IPS DF 6.9 (cell line): ENCODE results near the gene FOXM1.
A peak's percentile ranks its signal among the peaks of the same experiment; 100 is the strongest.

ENCODE experiments used
- DNase-seq: peaks from one replicate; pipeline ENCODE4 v3.0.0-alpha.2; 2013; ENCODE audit warnings: low read depth, low spot score
- H3K27ac ChIP-seq: one replicate; pipeline ENCODE4 v1.5.1; 2013; ENCODE audit warnings: low read length, control low read depth
- H3K27me3 ChIP-seq: 2 replicates; pipeline ENCODE4 v1.6.1; 2013; ENCODE audit warnings: mild to moderate bottlenecking, low read length; ENCODE audit not compliant: control insufficient read depth, insufficient read depth
- H3K36me3 ChIP-seq: 2 replicates; pipeline ENCODE4 v1.6.1; 2013; ENCODE audit warnings: low read length; ENCODE audit not compliant: control insufficient read depth, insufficient read depth
- H3K4me1 ChIP-seq: 2 replicates; pipeline ENCODE4 v1.6.1; 2013; ENCODE audit warnings: low read length; ENCODE audit not compliant: control insufficient read depth, insufficient read depth
- H3K4me3 ChIP-seq: 2 replicates; pipeline ENCODE4 v1.5.1; 2013; ENCODE audit warnings: mild to moderate bottlenecking, low read length
- H3K9me3 ChIP-seq: 2 replicates; pipeline ENCODE4 v1.6.1; 2013; ENCODE audit warnings: low read length, inconsistent platforms; ENCODE audit not compliant: control insufficient read depth, insufficient read depth
- WGBS: extraction: QIAGEN DNeasy Blood & Tissue Kit; methylation state at CpG from one replicate; pipeline ENCODE4 v1.1.7; 2013; ENCODE audit warnings: mixed read lengths, missing lambda C conversion rate; ENCODE audit not compliant: insufficient read length, insufficient coverage; 5-methylcytosine and 5-hydroxymethylcytosine counted together

FOXM1 gene

GRCh38 chr12:2826036-2826435 is 50.9 kb downstream of the FOXM1 start:
- H3K27ac ChIP-seq = no peak overlapping the region
- H3K36me3 ChIP-seq = peaks cover 21% of the 10 kb centered on the region

GRCh38 chr12:2825132-2825531 is 51.8 kb downstream of the FOXM1 start:
- H3K4me1 ChIP-seq = 0 out of 2 replicates have a peak, but pooled peaks cover 1% of the 10 kb centered on the region
- H3K27me3 ChIP-seq = no peaks in the 10 kb centered on the region
- peaks cover 23% of the 10 kb centered on the region for H3K36me3 ChIP-seq
- H3K9me3 ChIP-seq = no peaks in the 10 kb centered on the region
- no CpG with 5 or more reads among the region's 4 CpGs for WGBS
- no peak overlapping the region for H3K4me3 ChIP-seq
- no peak for DNase-seq
- no peak overlapping the region for H3K27ac ChIP-seq

More at GRCh38 chr12:2826036-2826435, 50.9 kb downstream of the FOXM1 start:
- Histone ChIP-seq H3K27me3 (no peaks in the 10 kb centered on the region), H3K4me1 (no peaks in the 10 kb centered on the region), H3K9me3 (no peaks in the 10 kb centered on the region), H3K4me3 (no peak overlapping the region)
- WGBS = no CpG with 5 or more reads among the region's 3 CpGs
- DNase-seq = no peak

- DNase-seq = no peak
- peaks cover 4% of the 10 kb centered on the region for H3K4me1 ChIP-seq
- H3K27me3 ChIP-seq = no peaks in the 10 kb centered on the region
- no peak overlapping the region for H3K27ac ChIP-seq
- no CpG with 5 or more reads among the region's 6 CpGs for WGBS
- no peaks in the 10 kb centered on the region for H3K9me3 ChIP-seq
- H3K36me3 ChIP-seq = peaks cover 27% of the 10 kb centered on the region
- H3K4me3 ChIP-seq = no peak overlapping the region
These were observed 52.4 kb downstream of the FOXM1 start for GRCh38 chr12:2824541-2824940.

GRCh38 chr12:2823483-2823882 is 53.5 kb downstream of the FOXM1 start:
- Histone ChIP-seq H3K27me3 (no peaks in the 10 kb centered on the region), H3K9me3 (no peaks in the 10 kb centered on the region), H3K4me3 (no peak overlapping the region), H3K27ac (no peak overlapping the region), H3K36me3 (peaks cover 27% of the 10 kb centered on the region), H3K4me1 (peaks cover 4% of the 10 kb centered on the region)
- WGBS = no CpG with 5 or more reads among the region's 7 CpGs
- DNase-seq = no peak

- peaks cover 24% of the 10 kb centered on the region for H3K36me3 ChIP-seq
- no peaks in the 10 kb centered on the region for H3K9me3 ChIP-seq
- no peak for DNase-seq
- H3K4me1 ChIP-seq = peaks cover 4% of the 10 kb centered on the region
- H3K27me3 ChIP-seq = no peaks in the 10 kb centered on the region
- no peak overlapping the region for H3K27ac ChIP-seq
- H3K4me3 ChIP-seq = no peak overlapping the region
- no CpG with 5 or more reads among the region's 9 CpGs for WGBS
These were observed 56.5 kb downstream of the FOXM1 start for GRCh38 chr12:2820432-2820831.

GRCh38 chr12:2819810-2820209 is 57.2 kb downstream of the FOXM1 start:
- Histone ChIP-seq H3K27ac (no peak overlapping the region), H3K36me3 (peaks cover 24% of the 10 kb centered on the region), H3K4me1 (peaks cover 4% of the 10 kb centered on the region), H3K27me3 (no peaks in the 10 kb centered on the region), H3K4me3 (no peak overlapping the region), H3K9me3 (no peaks in the 10 kb centered on the region)
- no peak for DNase-seq
- 100% methylated on average over 2 of the region's 15 CpGs for WGBS

- Histone ChIP-seq H3K27ac (no peak overlapping the region), H3K9me3 (no peaks in the 10 kb centered on the region), H3K27me3 (no peaks in the 10 kb centered on the region), H3K36me3 (peaks cover 7% of the 10 kb centered on the region; the same call in 1 of the 2 replicates), H3K4me1 (no peaks in the 10 kb centered on the region), H3K4me3 (peak overlapping the region; percentile 57; the same call in 1 of the 2 replicates)
- no peak for DNase-seq
- WGBS = no CpG with 5 or more reads among the region's 10 CpGs
These were observed 63.5 kb downstream of the FOXM1 start for GRCh38 chr12:2813214-2814185.

- no peaks in the 10 kb centered on the region for H3K9me3 ChIP-seq
- WGBS = no CpG with 5 or more reads among the region's 48 CpGs
- peak within 1 kb of the TSS; percentile 57; the same call in 1 of the 2 replicates for H3K4me3 ChIP-seq
- H3K27me3 ChIP-seq = no peaks in the 10 kb centered on the region
- H3K27ac ChIP-seq = no peak within 1 kb of the TSS
- no peaks in the 10 kb centered on the region for H3K4me1 ChIP-seq
- DNase-seq = peak; percentile 99
- H3K36me3 ChIP-seq = no peaks in the 10 kb centered on the region; the same call in 1 of the 2 replicates
These were observed 64.4 kb downstream of the FOXM1 start, which contains the start of gene ITFG2 for GRCh38 chr12:2812290-2813213. ITFG2 (plus strand) TSS chr12:2812668; CDS start chr12:2812761, 93 bp downstream.

GRCh38 chr12:2811801-2812200 is 65.2 kb downstream of the FOXM1 start:
- no CpG with 5 or more reads among the region's 5 CpGs for WGBS
- H3K27me3 ChIP-seq = no peaks in the 10 kb centered on the region
- H3K36me3 ChIP-seq = no peaks in the 10 kb centered on the region; the same call in 1 of the 2 replicates
- no peaks in the 10 kb centered on the region for H3K9me3 ChIP-seq
- H3K4me1 ChIP-seq = no peaks in the 10 kb centered on the region
- no peak overlapping the region for H3K27ac ChIP-seq
- no peak overlapping the region for H3K4me3 ChIP-seq
- DNase-seq = no peak
